Head of caudate nucleus (tissue), 42 donors: Measurements from ENCODE around the gene RELCH.

Experiments
- DNase-seq, 42 donors: peaks; one replicate each; pipeline versions ENCODE4 v3.0.0 to v3.0.0-alpha.2; 2020 to 2021; ENCODE audit warnings: mixed read lengths in 7 of 42
- intact Hi-C: fragments of 100-400 bp; cut with DNase I; formaldehyde crosslinking; loops from one replicate; pipeline ENCODE4 v1.15.0; 2022

Gene RELCH

GRCh38 chr18:62300359-62300963 is 113.4 kb downstream of the RELCH start:
- DNase-seq: no peak
- intact Hi-C loops: no loop called here

- intact Hi-C loops: no loop called here
- DNase-seq: no peak
Measured at GRCh38 chr18:62301322-62301721, 114.3 kb downstream of the RELCH start.

- DNase-seq: no peak
- intact Hi-C loops: no loop called here
Measured at GRCh38 chr18:62312851-62313250, 125.8 kb downstream of the RELCH start.

- DNase-seq: no peak
Measured at GRCh38 chr18:62318228-62319180, 131.4 kb downstream of the RELCH start.

GRCh38 chr18:62321201-62321600 is 134.1 kb downstream of the RELCH start:
- intact Hi-C loops: no loop called here
- no peak for DNase-seq

More at GRCh38 chr18:62318228-62319180, 131.4 kb downstream of the RELCH start:
- intact Hi-C loops: no loop called here

GRCh38 chr18:62323483-62324180 is 136.6 kb downstream of the RELCH start:
- intact Hi-C loops: no loop called here
- DNase-seq: no peak

- no peak for DNase-seq
- intact Hi-C loops: no loop called here
Measured at GRCh38 chr18:62324181-62324828, 137.2 kb downstream of the RELCH start.

GRCh38 chr18:62324917-62325805 is 138.1 kb downstream of the RELCH start, which contains the start of gene TNFRSF11A:
Gene TNFRSF11A (plus strand): TSS chr18:62325310. CDS start chr18:62325353, 43 bp downstream.
- peak in 22 of 42 donors; percentile 14 to 63 (median 30) for DNase-seq
- intact Hi-C loops: no loop called here

- peak in 5 of 42 donors; percentile 6 to 37 (median 16) for DNase-seq
- intact Hi-C loops: no loop called here
Measured at GRCh38 chr18:62325806-62326645, 139.0 kb downstream of the RELCH start.

GRCh38 chr18:62326646-62327348 is 139.7 kb downstream of the RELCH start:
- intact Hi-C loops: no loop called here
- DNase-seq: no peak

GRCh38 chr18:62327977-62328376 is 140.9 kb downstream of the RELCH start:
- intact Hi-C loops: no loop called here
- DNase-seq: no peak

- DNase-seq: no peak
- intact Hi-C loops: no loop called here
Measured at GRCh38 chr18:62328586-62329525, 141.8 kb downstream of the RELCH start.

- intact Hi-C loops: no loop called here
- no peak for DNase-seq
Measured at GRCh38 chr18:62329691-62330454, 142.8 kb downstream of the RELCH start.

GRCh38 chr18:62330650-62331049 is 143.6 kb downstream of the RELCH start:
- intact Hi-C loops: no loop called here
- DNase-seq: no peak
